GM19240 (cell line): Measurements from ENCODE around the gene ELF3.
"Not testable (repeated sequence)": the region's sequence is repeated elsewhere in the genome, so short reads cannot be mapped to it uniquely, and the experiment has no call there.

ENCODE experiments used
- DNase-seq: peaks from one replicate; pipeline ENCODE4 v3.0.0; 2011; ENCODE audit warnings: low spot score; ENCODE audit not compliant: insufficient read length

ELF3 gene

DNA sequence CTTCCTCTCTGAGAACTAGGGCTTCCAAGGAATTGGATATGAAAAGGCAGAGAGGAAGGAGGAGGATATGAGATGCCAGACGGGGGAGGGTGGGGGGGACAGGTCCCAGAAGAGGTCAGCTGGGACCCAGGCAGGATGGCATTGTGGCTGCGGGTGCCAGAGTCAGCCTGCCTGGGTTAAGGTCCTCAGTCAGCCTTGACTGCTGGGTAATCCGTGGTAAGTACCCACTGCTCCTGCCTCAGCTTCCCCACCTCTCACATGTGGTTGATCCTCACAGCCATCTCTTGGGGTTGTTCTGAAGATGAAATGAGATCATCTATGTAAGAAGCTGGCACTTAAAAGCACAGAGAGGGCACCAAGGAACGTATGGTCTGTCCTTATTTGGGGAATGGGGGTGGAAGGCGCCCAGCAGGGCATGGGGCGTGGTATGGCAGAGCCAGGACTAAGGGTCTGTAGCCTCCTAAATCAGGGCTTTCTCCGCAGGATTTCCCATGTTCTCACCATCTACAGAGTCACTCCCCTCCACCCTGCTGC lies 23.8 kb downstream of the ELF3 start:
- DNase-seq: no peak

- DNase-seq: no peak
Measured at GRCh38 chr1:202034683-202035462, 24.5 kb downstream of the ELF3 start.

- no peak for DNase-seq
Measured at GRCh38 chr1:202036595-202037387, 26.4 kb downstream of the ELF3 start.

DNA sequence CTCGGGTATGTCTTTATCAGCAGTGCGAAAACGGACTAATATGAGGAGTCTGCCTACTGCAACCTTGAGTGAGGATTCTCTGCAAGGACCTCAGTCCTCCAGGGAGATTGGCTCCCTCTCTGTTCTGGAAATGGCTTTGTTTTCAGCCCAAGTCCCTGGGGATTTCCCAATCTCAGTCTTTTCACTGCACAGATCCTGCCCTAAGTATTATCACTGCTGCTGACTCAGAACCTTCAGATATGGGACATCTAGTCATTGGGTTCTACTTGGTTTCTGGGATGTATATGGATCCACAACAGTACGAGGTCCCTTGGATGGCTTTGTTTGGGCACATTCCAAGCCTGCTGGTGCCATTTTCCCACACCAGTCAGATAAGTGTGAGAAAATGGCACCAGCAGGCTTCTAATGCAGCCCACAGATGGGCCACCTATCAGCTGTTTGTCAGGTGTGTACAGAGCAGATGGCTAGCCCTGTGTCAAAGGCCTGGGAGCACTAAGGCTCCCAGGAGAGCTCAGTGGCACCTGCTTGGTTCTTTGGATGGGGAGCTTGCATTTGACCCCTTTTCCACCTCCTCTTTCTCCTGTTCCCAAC lies 27.4 kb downstream of the ELF3 start:
- DNase-seq: no peak

- DNase-seq: no peak
Measured at GRCh38 chr1:202038688-202039346, 28.4 kb downstream of the ELF3 start.

GRCh38 chr1:202045705-202046104 lies 35.3 kb downstream of the ELF3 start:
- no peak for DNase-seq

DNA sequence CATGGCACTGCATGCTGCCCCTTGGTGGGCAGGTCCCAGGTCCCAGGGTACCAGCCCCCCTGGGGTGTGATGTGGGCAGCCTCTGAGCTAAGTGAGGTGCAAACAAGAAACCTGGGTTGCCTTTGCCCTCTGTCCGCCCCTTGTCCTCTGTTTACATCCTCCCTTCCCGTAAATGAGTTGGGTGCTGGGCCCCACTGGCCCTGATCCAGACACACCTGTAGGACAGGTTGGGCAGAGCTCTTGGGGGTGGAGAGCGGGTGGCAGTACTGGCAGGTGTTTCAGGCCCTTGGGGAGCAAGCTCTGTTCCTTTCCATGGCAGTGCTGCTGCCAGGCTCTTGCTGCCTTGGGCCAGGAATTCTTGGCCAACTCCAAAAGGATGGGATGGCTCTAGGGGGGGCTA lies 35.8 kb downstream of the ELF3 start:
- DNase-seq: no peak

GRCh38 chr1:202046748-202047708 lies 36.6 kb downstream of the ELF3 start:
- no peak for DNase-seq

DNA sequence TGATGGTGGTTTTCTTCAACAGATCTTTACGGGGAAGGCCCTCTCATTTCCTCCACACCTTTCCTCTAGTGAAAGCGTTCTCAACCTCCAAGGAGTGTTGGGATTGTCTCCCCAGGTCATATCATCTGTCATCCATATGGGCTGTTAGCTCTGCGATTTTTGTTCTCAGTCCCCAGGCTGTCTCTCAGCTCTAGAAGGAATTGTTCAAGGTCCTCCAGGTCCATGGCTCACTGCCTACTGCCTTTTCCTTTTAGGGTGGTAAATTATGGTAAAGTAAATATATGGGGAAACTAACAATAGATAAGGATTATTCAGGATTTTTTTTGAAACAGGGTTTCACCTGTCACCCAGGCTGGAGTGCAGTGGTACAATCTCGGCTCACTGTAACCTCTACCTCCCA lies 37.6 kb downstream of the ELF3 start:
- DNase-seq: no peak

DNA sequence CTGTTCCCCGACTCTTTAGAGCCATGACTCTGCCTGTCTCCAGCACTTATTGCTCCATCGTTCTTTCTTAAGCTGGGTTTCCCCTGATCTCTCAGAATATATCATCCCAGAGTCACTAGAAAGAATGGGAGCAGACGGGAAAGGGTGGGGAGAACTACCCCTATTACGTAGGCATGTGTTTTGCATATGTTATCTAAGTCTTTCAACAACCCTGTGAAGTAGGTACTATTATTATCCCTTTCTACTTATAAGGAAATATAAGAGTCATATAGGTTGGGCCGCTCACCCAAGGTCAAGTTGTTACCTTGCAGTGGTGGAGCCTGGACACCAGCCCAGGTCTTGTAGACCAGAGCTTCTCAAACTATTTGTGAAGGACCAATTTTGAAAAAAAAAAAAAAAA lies 38.7 kb downstream of the ELF3 start:
- no peak for DNase-seq

DNA sequence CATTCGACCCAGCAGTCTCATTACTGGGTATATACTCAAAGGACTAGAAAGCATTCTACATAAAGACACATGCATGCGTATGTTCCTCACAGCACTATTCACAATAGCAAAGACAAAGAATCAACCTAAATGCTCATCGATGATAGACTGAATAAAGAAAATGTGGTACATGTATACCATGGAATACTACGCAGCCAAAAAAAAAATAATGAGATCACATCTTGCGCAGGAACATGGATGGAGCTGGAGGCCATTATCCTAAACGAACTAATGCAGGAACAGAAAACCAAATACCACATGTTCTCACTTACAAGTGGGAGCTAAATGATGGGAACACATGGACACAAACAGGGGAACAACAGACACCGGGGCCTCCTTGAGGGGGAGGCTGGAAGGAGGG lies 43.7 kb downstream of the ELF3 start:
- no peak for DNase-seq

GRCh38 chr1:202054673-202055072 lies 44.3 kb downstream of the ELF3 start:
- DNase-seq: not testable (repeated sequence)

GRCh38 chr1:202056644-202057334 lies 46.4 kb downstream of the ELF3 start:
- DNase-seq: no peak

GRCh38 chr1:202057335-202057704 lies 46.9 kb downstream of the ELF3 start:
- not testable (repeated sequence) for DNase-seq

- DNase-seq: no peak
Measured at GRCh38 chr1:202058001-202058908, 47.9 kb downstream of the ELF3 start.

DNA sequence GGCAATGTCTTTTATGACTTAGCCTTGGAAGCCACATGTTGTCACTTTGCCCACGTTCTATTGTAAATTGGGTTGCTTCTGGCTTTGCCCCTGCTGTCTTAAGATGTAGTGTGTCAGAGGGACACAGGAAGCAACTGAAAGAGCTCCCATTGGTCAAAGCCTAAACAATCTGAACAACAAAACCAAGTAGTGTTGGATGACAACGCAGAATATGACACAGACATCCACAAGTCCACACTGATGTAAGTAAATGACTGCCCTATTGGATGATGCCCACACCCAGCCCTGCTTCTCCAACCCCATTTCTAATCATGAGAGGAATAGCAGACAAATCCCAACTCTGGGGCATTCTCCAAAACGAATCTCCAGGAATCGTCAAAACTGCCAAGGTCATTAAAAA lies 50.7 kb downstream of the ELF3 start:
- no peak for DNase-seq

DNA sequence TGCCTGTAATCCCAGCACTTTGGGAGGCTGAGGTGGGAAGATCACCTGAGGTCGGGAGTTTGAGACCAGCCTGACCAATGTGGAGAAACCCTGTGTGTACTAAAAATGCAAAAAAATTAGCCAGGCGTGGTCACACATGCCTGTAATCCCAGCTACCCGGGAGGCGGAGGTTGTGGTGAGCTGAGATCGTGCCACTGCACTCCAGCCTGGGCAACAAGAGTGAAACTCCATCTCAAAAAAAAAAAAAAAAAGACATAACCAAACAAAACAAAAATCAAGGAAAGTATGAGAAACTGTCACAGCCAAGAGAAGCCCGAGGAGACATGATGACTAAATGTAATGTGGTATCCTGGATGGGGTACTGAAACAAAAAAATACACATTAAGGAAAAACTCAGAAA lies 51.4 kb downstream of the ELF3 start:
- DNase-seq: not testable (repeated sequence)

DNA sequence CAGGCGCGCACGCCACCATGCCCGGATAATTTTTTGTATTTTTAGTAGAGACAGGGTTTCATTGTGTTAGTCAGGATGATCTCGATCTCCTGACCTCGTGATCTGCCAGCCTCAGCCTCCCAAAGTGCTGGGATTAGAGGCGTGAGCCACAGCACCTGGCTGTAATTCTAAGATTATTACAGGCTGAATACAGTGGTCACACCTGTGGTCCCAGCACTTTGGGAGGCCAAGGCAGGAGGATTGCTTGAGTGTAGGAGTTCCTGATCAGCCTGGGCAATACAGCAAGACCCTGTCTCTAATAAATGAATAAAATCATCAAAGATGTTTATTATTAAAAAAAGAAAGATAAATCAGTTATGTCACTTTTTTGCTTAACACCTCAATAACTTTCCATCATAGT lies 52.2 kb downstream of the ELF3 start:
- not testable (repeated sequence) for DNase-seq

DNA sequence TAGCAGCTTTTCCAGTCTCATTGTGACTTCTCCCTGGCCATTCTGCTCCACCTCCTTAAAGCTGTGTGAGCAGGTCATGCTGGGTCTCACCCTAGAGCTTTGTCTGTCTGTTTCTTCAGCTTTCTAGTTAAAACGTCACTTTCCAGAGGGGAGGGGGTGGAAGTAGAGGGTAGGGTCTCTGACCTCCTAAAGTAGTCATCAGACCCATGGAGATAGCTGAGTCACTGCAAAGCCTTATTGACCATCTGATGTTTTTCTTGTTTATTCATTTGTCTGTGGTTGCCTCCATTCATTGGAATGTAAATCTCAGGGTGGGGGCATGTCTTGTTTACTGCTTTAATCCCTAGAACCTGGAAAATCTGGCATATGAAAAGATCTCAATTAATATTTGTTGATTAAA lies 52.7 kb downstream of the ELF3 start:
- no peak for DNase-seq
